CD4-positive, alpha-beta T cell treated with Interleukin-2 at 100 ng/mL for 4 hours (primary cell): ENCODE results near the gene FAM3C.
"Not testable (repeated sequence)": the region's sequence is repeated elsewhere in the genome, so short reads cannot be mapped to it uniquely, and the experiment has no call there.

Source experiments
- DNase-seq: peaks from one replicate; pipeline ENCODE4 v3.0.0-alpha.2; 2020; ENCODE audit warnings: low spot score

The FAM3C gene

DNA sequence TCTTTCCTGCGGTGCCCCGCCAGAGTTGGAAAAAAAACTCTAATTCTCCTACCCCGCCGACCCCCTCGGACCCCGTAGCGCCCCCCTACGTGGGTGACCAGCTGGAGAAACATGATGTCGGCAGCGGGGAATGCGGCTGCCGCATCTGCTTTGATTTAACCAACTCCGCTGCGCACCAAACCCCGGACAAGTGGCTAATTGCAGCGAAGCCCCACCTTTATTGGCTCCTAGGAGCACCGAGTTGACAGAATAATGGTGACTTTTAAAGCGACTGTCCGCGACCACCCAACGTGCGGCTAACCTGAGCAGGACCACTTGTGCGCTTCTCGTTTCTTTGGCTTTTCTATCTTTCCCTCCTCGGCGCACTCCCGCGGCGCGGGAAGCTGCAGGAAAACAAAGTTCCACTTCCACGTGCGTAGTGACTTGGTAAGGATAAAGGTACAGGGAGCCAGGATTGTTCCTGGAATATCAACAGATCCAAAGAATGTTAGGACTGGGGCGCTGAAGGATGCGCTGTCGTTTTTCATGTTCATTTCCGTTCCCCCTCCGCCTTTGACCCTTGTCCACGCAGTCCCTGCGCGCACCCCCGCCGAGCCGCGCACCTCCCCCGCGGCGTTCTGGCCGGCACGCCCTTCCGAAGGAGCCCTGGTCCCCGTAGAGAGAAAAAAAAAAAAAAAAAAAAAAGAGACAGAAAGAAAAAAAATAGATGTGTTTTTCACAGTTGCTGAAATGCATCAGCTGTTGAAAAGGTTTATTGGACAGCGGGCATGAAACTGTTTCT lies 65.9 kb downstream of the FAM3C start:
- DNase-seq: no peak

DNA sequence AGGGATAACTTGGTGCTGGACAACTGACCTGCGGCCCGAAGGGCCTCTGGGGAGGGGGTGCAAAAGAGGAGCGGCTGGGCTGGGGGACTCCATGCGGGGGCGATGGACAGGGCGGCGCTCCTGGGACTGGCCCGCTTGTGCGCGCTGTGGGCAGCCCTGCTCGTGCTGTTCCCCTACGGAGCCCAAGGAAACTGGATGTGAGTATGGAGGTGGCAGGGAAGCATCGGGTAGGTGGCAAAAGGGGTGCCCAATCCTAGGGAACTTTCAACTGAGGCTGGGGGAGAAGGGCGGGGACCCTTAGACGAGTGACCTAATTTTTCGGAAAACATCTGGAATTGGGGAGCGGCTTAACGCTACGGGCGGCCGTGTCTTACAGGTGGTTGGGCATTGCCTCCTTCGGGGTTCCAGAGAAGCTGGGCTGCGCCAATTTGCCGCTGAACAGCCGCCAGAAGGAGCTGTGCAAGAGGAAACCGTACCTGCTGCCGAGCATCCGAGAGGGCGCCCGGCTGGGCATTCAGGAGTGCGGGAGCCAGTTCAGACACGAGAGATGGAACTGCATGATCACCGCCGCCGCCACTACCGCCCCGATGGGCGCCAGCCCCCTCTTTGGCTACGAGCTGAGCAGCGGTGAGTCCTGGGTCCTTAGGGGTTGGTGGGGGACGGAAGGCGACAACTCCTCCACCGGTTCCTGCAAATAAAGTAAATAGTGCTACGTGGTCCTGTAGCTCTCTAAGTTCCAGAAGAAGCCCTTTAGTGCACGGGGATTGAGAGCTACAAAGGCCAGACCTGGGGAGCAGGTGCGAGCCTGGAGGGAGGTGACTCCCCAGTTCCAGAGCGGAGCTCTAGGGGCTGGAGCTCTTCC lies 66.7 kb downstream of the FAM3C start:
- DNase-seq: no peak

DNA sequence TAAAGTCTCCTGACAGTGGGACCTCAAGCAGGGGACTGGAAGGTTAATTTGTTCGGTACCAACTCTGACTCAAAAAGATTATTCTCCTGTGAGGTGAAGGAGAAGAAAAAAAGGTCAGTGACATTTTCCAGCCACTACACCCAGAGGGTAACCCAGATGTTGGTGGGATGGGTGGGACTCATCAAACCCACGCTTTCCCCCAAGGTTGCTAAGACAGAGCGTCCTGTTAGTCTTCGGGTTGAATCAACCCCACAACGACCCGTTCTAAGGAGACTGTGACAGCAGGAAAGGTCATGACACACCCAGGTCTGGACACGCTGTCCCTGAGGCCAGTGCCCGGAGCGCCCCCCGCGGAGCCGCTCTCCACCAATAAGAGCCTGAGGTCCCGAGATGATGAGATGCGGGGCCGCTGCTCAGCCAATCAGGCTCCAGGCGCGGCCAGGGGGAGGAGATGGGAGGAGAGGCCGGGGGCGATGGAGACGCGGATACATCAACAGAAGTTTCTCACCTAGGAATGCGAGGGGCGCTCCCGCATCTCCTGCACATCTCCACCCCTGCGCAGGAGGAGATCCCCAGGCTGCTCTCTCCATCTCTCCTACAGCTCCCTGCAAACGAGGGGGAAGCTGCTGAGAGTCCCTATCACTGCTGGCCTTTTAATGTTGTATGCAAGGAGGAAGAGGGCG lies 67.5 kb downstream of the FAM3C start, which contains the start of gene WNT16:
WNT16 (plus strand) TSS at position 493 of the 683 bp plus-strand sequence. CDS start 293 bp downstream, outside the sequence.
- no peak for DNase-seq

DNA sequence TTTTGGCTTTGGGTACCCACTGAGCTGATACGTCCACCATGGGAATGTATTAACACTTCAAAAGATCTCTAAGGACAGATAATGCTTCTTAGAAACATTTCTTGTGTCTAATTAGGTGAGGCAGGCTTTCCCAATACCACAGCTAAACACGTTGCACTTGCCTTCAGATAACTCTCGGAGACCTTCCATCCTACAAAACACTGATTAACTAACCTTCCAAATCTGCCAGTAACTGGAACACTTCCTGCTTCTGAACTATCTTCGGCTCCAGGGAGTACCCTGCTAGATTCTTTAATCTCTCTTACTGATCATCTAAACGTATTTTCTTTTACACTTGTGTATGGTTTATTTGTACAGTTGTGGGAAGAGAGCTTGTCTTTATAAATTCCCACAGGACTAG lies 68.4 kb downstream of the FAM3C start:
- DNase-seq: no peak

DNA sequence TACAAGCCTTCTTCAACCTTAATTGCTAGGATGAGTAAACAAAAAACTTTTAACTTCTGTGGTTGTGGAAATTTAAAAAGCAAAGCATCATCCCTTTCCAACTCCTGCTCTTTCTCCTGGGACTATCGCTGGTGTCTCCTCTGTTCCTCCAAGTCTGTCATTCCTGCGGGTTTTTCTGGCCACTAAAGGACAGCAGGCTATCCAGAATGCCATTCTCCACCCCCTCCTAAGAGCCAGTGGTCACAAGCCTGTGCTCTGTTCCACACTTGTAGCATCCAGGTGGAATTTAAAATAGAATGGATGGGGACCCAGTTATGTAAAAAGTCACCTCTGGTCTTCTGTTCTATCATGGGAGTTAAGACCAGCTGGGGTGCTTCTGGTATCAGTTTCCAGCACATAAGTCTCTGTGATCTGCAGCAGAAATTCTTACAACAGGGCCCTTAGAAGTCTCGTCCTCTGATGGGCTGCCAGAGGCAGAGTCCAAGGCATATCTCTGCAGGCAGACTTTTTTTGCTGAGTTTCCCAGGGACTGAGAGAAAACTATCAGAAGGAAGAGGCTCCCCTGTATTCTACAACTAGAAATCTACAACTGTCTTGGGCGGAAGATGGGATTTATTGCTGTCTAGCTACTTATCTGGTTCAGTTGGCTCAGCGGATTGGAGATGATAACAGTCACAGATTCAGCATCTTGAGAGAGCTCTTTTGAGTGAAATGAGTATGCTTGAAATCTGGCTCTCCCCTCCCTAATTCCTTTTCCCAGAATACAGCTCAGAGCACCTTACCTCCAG lies 72.4 kb downstream of the FAM3C start:
- no peak for DNase-seq

DNA sequence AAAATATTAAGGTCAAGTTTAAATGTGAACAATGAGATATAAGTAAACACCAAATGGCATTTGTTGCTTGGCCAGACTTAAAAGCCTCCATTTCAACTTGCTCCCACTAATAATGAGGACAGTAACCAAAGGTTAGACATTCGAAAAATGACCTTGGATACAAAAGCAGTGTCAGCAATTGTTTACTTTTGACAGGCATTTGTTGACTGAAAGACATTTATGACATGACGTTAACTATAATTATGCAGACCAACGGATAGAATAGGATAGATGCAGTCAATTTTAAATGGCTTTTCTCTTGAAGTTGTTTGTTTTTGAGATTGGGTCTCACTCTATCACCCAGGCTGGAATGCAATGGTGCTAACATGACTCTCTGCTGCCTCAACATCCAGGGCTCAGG lies 73.6 kb downstream of the FAM3C start:
- no peak for DNase-seq

DNA sequence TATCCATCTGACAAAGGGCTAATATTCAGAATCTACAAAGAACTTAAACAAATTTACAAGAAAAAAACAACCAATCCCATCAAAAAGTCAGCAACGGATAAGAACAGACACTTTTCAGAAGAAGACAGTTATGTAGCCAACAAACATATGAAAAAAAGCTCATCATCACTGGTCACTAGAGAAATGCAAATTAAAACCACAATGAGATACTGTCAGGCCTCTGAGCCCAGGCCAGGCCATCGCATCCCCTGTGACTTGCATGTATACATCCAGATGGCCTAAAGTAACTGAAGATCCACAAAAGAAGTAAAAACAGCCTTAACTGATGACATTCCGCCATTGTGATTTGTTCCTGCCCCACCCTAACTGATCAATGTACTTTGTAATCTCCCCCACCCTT lies 80.9 kb downstream of the FAM3C start:
- not testable (repeated sequence) for DNase-seq

DNA sequence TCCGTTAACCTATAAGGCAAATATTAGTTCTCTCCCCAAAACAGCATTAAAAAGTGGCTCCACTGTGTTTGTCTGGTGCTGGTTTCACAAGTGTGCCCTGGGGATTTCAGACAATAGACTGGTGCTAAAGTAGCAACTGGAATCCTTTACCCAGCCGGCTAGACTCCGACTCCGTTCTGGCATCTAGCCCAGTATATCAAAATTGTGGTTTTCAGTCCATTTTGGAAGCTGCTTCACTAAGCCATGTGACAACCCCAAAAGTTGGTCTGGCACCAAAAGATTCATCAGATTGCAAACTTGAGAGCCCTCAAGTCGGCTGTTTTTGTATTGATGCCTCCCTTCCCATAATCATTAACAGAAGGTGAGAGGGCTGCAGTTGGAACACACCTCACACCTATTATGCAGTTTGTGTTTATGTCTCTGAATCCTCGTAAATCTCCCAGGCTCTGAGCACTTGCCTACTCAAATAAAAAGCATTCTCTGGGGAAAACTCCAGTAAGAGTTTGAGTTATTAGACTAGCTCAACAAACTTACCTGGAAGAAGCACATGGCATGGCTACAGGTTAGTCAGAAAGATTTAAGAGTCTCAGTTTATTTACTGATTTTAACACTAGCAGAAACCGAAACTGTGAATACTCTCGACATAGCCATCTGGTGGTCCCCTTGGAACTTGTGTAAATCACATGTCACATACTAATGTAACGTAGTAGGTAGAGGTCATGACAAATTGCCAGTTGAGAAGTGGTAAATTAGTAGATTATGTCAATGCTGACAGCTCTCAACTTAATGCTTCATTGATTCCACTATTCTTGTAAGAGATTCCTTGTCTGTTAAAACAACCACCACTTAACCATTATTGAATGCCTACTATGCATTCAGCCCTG lies 82.1 kb downstream of the FAM3C start:
- DNase-seq: no peak

DNA sequence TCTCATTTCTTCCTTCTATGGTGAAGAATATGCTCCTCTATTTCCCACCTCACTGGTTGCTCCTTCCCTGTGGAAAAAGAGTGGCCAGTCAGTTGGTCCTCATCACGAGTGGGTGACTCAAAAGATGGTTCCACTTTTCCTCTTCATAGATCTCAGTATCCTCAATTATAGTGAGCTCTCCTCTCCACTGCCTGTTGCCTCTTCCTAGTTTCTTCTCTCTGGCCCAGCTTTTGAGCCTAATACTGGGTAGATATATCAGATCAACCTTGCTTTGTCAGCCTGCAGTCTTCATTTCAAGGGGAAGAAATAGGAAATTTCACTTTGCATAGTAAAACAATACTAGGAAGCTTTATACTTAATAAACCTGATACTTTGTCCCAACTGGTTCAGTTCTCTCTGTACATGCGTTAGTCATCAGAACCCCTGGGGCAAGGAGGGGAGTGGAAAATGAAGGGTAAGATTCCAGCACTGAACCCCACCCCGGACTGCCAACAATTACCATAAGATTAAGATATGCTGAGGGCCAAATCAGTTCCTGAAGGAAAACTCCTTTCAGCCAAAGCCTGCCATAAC lies 82.8 kb downstream of the FAM3C start:
- no peak for DNase-seq

DNA sequence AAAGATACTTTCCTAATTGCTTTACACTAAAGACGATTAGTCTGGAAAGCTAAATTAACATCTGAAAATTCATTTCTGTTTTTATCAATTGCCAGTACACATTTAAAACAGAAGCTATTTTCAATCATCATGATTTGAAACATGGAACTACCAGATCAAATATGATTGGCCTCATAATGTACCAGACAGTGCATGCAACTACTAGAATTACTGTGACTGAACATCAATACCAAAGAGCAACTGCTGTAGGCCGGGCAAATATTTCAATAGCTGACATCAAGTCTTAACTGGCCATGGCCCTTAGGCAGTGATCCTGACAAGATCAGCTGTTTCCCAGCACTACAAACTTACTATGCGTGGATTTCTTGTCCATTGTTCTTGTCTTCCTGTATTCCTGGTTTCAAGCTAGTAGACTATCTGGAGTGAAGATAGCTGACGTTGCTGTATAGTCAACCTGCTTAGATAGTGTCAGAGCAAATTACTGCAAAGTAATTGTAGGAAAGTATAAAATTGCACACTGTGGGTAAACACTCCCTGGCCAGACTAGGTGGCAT lies 89.0 kb downstream of the FAM3C start:
- no peak for DNase-seq

DNA sequence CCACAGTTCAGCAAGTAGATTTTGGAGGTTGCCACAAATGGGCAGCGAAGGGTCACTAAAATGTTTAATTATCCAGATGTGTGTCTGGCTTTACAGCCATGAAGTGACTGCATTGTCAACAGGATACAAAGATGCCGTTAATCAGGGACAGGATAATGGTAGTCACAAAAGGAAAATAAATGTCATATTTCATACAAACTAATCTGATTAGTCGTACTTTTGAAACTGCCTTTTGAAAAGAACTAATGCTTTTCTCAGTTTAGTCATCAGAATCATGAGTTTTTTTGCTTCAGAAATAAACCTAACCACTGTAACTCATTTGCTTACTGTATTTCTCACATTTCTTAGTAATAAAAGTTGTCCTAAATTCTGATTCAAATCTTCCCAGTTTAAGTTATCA lies 89.5 kb downstream of the FAM3C start:
- DNase-seq: no peak

DNA sequence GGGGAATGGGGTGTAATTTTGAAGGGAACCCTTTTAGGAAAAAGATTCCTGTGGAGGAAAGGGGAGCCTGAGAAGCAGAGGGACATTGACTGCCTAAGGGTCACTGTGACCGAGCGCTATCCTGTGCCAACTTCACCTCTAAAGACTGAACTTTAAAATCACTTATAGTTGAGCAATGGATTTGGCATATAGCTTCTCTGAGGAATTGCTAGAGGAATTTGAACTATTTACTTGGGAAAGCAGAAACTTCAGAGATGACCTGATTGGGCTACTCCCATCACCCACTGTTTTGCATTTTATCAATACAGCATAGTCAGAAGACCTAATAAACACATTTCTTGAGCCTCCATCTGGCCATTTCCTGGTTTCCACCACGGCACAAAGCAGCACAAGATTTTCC lies 91.0 kb downstream of the FAM3C start:
- no peak for DNase-seq

DNA sequence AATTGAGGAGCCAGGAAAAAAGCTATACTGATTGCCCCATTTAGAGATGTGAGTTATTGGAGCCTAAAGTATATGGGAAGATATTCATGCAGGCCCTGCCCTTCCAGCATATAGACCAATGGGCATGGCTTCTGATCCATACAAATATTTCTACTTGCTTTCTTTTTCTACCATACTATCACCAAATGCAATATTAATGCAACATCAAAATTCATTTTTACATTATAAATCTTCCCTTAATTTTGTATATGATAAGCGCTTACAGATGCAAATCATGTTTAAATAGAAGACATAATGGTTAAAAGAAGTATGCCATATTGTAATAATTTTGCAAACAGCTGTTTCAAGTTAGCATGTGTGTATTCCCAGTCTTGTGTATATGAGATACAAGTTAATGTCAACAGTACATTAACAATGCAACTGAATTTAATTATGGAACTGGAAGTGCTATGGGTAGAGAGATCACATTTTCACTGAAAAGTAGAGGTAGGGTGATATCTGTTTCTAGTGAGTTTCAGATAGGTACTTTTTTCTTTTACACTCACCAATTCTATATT lies 91.9 kb downstream of the FAM3C start:
- no peak for DNase-seq

DNA sequence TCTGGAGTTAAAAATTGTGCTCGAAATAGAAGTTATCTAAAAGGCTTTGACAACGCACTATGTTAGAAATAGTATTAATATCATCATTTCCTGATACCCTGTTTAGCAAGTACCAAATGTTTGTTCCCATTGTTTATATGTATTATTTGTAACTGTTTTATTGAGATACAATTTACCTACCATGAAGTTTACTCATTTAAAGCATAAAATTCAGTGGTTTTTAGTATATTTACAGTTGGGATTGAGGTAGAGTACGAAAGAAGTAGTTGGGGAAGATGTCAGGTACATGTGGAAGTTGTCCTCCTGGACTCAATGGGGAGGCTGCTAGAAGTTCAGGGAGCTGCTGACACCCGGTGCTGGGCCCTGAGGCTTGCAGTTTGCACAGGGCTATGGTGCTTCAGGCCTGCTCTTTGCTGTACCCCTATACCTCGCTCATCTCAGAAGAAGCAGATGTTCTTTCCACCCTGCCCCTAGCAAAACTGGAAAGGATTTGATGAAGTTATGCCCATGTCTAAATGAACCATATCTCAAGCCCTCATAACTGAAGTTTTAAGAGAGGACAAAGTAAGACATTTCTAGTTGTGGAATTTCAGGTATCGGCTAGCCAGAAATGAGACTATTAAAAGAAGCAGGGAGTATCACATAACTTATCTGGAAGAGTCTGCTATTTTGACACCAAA lies 92.5 kb downstream of the FAM3C start:
- DNase-seq: no peak

DNA sequence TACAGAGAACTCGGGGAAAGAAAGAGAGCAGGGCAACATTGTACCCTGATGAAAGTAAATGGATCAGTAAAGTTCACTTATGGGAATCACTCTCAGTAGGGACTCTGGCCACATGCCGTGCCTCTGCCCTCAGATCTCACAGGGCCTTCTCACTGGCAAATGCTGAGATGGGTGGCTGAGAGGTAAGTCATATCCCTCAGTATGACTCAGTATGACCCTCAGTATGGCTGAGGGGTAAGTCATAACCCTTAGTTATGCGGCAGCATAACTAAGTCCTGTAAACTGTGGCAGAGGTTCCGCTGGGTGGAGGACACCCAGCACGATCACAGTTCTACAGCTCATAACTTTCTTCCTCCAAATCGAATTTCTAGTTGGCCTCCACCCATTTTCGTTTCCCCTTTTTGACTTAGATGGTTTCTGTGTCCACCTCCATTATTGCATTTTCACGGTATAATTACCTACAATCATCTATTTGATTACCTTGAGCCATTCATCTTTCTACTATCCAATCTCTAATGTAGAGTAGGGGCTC lies 93.8 kb downstream of the FAM3C start:
- DNase-seq: no peak

DNA sequence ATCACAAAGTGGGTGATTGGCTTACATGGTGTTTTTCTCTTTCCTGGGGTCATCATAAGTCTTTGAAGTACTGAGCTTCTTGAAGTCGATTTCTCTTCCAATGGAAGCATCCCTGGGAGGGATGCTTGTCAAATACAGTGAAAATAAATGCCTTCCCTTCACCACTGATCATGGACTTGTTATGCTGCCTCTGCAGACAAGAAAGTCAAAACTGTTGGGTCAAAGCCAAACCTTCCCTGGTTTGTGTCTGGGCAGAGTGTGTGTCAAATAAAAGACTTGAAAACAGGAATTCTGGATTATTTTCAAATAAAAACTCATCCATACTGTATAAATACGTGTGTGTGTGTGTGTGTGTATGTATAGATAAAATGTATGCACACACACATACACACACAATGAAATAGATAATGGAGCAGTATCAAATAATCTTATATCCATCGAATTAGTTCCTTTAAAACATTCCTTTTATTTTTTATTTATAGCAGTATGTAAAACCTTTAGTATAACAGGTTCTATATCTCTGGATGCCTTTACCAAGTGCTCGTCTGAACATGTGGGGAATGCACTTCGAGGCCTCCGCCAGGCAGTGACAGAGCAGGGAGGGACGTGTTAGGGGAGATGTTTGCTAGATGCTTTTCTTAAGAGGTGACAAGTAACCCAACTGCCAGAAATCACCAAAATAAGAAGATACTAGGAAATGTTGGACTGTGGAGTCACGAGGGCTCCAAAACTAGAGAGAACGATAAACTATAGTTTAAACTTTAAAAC lies 94.5 kb downstream of the FAM3C start:
- DNase-seq: no peak

DNA sequence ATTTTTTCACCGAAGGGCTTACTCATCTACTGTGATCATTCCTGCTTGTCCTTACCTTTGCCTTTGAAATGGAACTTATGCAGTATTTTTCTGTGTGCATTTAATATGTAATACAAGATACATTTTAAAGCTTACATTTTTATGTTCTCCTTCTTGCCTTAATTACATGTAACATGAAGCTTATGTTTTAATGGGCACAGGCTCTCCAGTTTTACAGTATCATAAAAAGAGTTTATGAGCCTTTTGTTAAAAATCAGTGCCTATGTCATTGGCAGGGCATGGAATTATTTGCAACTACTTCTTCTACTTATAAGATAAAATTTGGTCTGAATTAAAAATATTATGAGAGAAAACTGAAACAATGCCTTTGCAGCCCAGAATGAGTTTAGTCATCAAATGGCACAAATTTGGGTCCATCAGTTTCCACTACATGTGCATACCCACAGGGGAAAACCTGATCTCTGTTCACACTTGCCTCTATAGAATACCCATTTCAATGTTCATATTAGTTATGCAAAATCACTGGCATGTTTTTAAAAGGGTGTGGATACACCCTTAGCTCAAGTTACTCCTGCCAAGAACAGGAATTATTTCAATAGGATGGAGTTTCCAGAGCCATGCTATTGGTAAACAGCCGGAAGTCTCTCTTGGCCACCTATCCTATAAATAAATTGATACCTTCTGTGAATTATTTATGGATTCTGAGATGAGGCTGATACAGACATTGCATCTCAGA lies 95.3 kb downstream of the FAM3C start:
- no peak for DNase-seq
